Left cardiac atrium (tissue), 4 donors: Measurements from ENCODE around the gene WDR88. TPM values are rescaled to one million over a fixed set of nuclear protein-coding genes. Genes with fewer than 3 reads are reported as not detected.
"Not testable (repeated sequence)": the region's sequence is repeated elsewhere in the genome, so short reads cannot be mapped to it uniquely, and the experiment has no call there.

Source experiments
- ATAC-seq, 2 donors: fragments of 200-7000 bp; cut with Tn5 transposase; one replicate each; pipeline ENCODE4 v1.9.1; 2020; ENCODE audit warnings: mild to moderate bottlenecking in 2 of 2, moderate library complexity in 2 of 2
- DNase-seq: peaks from one replicate; pipeline ENCODE4 v3.0.0-alpha.2; 2020
- intact Hi-C, 2 donors: fragments of 100-400 bp; cut with DNase I; formaldehyde crosslinking; loops; one replicate each; pipeline versions ENCODE4 v1.14.1 to v1.15.1; 2022 to 2023
- total RNA-seq, 2 donors: library from RNA; stranded (reverse); fragmentation: NEBNext Ultra II Directional; extraction: Animal tissue kit (Norgen Biotek cat#: 25700); gene quantifications; one replicate each; pipeline ENCODE4 v1.2.1, GENCODE V29; 2021
- donor health status: DM: no; HTN: yes; CAD: no.
- donor health status: DM: no; HTN: yes; CAD: no; lungs with severe emphysema.
- donor health status: DM: yes; HTN: yes; CAD: no.
- donor health status: Dilated cardiomyopathy.

WDR88 gene
- total RNA-seq, 2 donors from 2014 or later: not detected

DNA sequence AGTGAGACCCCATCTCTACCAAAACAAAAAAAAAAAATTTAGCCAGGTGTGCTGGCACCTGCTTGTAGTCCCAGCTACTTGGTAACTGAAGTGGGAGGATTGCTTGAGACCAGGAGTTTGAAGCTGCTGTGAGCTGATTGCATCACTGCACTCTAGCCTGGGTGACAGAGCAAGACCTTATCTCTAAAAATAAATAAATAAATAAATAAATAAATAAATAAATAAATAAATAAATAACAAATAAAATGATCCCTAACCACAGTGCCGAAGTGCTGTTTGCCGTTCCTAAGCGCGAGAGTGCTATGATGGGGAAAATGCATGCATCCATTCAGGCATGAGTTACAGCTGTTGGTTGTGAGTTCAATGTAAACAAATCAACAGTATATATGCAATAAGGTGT lies 27.2 kb downstream of the WDR88 start:
- no peak for DNase-seq
- no peak for ATAC-seq
- intact Hi-C loops: no loop called here

- ATAC-seq: no peak
- intact Hi-C loops: no loop called here
These were observed 28.0 kb downstream of the WDR88 start for GRCh38 chr19:33159893-33160292.

GRCh38 chr19:33161201-33161600 lies 29.3 kb downstream of the WDR88 start:
- intact Hi-C loops: no loop called here
- DNase-seq (no peak), ATAC-seq (no peak)

More at GRCh38 chr19:33159893-33160292, 28.0 kb downstream of the WDR88 start:
- no peak for DNase-seq

DNA sequence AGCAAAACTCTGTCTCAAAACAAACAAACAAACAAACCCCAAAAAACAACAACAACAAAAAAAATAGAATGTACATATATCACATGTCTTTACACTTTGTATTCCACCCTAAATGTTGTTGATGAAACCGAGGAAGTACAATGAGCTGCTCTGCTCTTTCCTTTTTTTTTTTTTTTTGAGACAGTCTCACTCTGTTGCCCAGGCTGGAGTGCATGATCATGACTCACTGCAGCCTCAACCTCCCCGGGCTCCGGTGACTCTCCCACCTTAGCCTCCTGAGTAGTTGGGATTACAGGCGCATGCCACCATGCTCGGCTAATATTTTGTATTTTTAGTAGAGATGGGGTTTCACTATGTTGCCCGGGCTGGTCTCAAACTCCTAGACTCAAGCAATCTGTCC lies 31.6 kb downstream of the WDR88 start:
- intact Hi-C loops: no loop called here
- DNase-seq (no peak), ATAC-seq (no peak)

DNA sequence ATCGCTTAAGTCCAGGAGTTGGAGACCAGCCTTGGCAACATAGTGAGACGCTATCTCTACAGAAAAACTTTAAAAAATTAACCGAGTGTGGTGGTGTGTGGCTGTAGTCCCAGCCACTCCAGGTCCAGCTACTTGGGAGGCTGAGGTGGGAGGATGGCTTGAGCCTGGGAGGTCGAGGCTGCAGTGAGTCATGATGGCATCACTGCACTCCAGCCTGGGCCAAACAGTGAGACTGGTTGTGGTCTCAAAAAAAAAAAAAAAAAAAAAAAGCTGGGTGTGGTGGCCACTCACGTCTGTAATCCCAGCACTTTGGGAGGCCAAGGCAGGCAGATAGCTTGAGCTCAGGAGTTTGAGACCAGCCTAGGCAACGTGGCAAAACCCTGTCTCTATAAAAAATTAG lies 34.1 kb downstream of the WDR88 start:
- DNase-seq, intact Hi-C loops: not testable (repeated sequence)

GRCh38 chr19:33167438-33167837 lies 35.5 kb downstream of the WDR88 start:
- DNase-seq: no peak
- intact Hi-C loops: no loop called here
- no peak for ATAC-seq

More for the DNA sequence above, 34.1 kb downstream of the WDR88 start:
- not testable (repeated sequence) for ATAC-seq

DNA sequence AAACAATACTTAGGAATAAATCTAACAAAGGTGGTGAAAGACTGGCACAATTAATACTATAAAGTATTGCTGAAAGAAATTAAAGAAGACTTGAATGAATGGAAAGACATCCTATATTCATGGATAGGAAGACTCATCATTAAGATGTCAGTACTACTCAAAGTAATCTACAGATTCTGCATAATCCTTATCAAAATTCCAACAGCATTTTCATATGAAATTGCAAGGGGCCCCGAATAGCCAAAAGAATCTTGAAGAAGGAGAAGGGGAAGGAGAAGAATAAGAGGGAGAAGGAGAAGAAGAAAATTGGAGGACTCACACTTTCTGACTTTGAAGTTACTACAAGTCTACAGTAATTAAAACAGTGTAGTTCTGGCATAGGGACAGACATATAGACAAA lies 36.6 kb downstream of the WDR88 start:
- no peak for DNase-seq
- ATAC-seq: no peak
- intact Hi-C loops: no loop called here

DNA sequence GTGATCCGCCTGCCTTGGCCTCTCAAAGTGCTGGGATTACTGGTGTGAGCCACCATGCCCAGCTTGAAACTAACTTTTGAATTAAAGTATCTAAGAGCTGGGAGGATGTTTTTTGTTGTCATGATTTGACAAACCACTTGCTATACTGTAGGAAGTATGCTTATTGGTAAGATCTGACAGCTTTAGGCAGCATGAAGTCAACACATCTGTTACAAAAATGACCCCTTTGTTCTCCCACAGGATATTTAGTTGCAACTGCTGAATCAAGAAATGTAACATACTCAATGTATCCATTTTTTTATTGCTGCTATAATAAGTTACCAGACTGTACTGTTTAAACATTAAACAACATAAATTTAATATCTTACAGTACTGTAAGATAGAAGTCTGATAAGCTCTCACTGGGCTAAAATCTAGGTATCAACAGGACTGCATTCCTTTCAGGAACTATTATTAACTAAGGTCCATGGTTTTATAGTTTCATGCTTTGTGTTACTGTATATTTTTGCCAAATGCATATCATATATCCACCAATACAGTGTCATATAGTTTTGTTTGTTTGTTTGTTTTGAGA lies 39.4 kb downstream of the WDR88 start:
- no peak for DNase-seq
- ATAC-seq: no peak

DNA sequence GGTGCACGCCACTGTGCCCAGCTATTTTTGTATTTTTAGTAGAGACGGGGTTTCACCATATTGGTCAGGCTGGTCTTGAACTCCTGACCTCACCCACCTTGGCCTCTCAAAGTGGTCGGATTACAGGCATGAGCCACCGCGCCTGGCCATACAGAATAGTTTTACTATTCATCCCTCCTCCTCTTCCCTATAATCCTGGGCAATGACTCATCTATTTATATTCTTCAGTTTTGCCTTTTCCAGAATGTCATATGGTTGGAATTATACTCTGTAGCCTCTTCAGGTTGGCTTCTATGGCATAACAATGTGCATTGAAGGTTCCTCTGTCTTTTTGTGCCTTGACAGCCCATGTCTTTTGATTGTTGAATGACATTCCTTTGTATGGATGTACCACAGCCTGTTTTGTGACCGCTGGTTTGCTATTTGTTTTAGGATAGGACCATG lies 40.0 kb downstream of the WDR88 start:
- DNase-seq (no peak), ATAC-seq (no peak)
- intact Hi-C loops: no loop called here

More for the DNA sequence above, 39.4 kb downstream of the WDR88 start:
- intact Hi-C loops: no loop called here

DNA sequence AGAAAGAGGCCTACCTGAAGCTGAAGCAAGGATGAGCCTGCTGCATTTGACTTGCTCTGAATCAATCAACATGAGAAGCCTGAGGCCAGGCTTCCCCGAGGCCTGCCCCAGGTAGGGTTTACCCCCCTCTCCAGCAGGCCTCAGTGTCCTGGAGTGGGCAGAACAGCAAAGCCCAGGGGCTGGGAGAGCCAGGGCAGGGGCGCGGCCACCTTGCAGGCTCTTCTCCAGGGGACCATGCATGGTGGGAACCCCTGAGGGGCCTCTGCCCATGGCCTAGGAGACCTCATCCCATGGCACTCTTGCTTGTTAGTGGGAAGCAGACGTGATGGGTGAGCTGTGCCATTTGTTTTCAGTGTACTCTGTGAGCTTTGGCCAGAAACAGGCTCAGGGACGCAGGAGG lies 42.3 kb downstream of the WDR88 start:
- intact Hi-C loops: no loop called here
- DNase-seq (no peak), ATAC-seq (no peak)

DNA sequence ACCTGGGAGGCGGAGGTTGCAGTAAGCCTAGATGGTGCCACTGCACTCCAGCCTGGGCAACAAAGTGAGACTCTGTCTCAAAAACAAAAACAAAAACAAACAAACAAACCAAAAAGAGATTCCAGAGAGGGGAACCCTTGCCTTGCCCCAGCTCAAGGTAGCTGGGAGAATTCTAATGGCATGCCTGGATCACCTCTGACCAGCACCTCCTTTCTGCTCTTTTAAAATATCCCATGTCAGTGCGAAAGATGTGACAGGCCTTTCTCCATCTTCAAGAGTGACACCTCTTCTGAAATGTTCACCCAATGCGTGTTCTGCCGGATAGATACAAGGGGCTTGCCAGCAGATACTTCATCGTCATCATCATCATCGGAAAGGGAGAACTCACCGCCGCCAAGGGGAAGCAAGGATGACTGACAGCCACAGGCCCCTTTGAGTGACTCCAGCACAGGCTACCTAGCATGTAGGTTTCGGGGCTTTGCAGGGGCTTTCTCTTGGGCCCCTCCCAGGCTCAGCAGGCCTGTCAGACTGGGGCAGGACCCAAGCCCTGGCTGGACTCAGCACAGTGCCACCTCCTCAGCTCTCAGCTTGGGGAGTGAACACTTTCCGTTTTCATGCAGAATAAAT lies 43.4 kb downstream of the WDR88 start:
- DNase-seq (no peak), ATAC-seq (no peak)

GRCh38 chr19:33175886-33176669 lies 44.2 kb downstream of the WDR88 start:
- intact Hi-C loops: no loop called here
- peak; percentile 13 to 14 for ATAC-seq
- peak; percentile 43 for DNase-seq

More for the DNA sequence above, 43.4 kb downstream of the WDR88 start:
- intact Hi-C loops: no loop called here

GRCh38 chr19:33176670-33177416 lies 44.9 kb downstream of the WDR88 start:
- DNase-seq (peak; percentile 97), ATAC-seq (peak; percentile 94 to 96)
- intact Hi-C loops: no loop called here

DNA sequence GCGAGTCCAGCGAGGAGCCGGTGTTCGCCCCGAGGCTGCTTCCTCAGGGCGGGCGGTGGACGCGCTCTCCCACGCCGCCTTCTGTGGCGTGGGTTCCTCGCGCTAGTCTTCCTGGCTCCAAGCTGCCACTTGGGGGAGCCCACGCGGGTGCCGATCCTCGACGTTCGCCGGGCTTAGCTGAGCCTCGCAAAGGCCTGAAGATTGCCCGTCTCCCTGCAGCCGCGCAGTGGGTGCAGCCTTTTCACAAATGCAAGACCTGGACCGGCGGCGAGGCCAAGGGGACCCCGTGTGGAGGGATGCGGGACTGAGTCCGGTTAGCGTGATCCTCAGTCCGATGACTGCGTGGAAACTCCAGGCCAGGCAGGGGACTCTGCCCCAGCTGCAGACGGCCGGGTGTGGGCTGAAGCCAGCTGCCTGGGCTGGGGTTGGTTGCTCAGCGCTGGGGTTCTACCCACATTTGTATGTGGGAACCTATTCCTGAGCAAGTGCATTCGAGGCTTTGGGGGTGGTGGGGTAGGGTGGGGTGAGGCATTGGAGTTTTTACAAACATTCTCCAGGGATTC lies 45.6 kb downstream of the WDR88 start:
- no peak for ATAC-seq
- intact Hi-C loops: no loop called here

DNA sequence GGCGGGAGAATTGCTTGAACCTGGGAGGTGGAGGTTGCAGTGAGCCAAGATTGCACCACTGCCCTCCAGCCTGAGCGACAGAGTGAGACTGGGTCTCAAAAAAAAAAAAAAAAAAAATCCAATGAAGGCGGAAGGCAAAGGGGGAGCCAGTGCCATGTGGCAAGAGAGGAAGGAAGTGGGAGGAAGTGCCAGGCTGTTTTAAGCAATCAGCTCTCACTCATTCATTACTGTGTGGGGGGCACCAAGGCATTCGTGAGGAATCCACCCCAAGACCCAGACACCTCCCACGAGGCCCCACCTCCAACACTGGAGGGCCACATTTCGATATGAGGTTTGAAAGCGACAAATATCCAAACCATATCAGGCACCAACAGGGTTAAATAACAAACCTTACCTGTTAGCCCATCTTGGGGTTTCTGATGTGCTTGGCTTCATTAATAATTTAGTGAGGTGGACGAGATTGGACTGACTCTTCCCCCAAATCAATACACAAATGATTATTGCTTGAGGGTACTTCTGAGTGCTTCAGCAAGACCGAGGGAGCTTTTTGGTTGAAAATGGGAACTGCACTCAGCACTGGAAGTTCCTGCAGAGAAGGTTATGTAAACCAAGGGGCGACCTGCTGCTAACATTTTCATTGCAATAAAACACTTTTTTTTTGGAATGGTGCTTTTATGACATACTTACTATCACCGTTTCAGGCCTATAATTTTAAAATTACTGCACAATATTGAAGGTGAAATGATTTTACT lies 54.7 kb downstream of the WDR88 start:
- DNase-seq (no peak), ATAC-seq (no peak)
- intact Hi-C loops: no loop called here

More for the DNA sequence above, 45.6 kb downstream of the WDR88 start:
- DNase-seq: no peak

GRCh38 chr19:33187183-33187540 lies 55.2 kb downstream of the WDR88 start:
- no peak for ATAC-seq
- intact Hi-C loops: no loop called here
- DNase-seq: no peak

- no peak for DNase-seq
- intact Hi-C loops: no loop called here
- no peak for ATAC-seq
These were observed 57.5 kb downstream of the WDR88 start for GRCh38 chr19:33189453-33189852.

- intact Hi-C loops, DNase-seq: not testable (repeated sequence)
These were observed 59.2 kb downstream of the WDR88 start for GRCh38 chr19:33191092-33191491.

GRCh38 chr19:33191501-33191900 lies 59.6 kb downstream of the WDR88 start:
- DNase-seq (no peak), ATAC-seq (no peak)
- intact Hi-C loops: no loop called here

More at GRCh38 chr19:33191092-33191491, 59.2 kb downstream of the WDR88 start:
- not testable (repeated sequence) for ATAC-seq
